Glutamatergic neuron (in vitro differentiated cells): Measurements from ENCODE around the gene CENPB. TPM values are rescaled to one million over a fixed set of nuclear protein-coding genes. Genes with fewer than 3 reads are reported as not detected.

Source experiments
- DNase-seq: peaks from one replicate; pipeline ENCODE4 v3.0.0; 2022
- H3K27ac Mint-ChIP-seq: one replicate; pipeline ENCODE4 v1.8.0; 2020; ENCODE audit warnings: mild to moderate bottlenecking, mixed read lengths, inconsistent platforms; ENCODE audit not compliant: unreplicated experiment
- H3K27me3 Mint-ChIP-seq: one replicate; pipeline ENCODE4 v1.8.0; 2020; ENCODE audit warnings: mild to moderate bottlenecking, moderate library complexity, mixed read lengths, inconsistent platforms; ENCODE audit not compliant: unreplicated experiment
- H3K36me3 Mint-ChIP-seq: one replicate; pipeline ENCODE4 v1.8.0; 2020; ENCODE audit warnings: mild to moderate bottlenecking, mixed read lengths, inconsistent platforms; ENCODE audit not compliant: unreplicated experiment
- H3K4me1 Mint-ChIP-seq: one replicate; pipeline ENCODE4 v1.8.0; 2020; ENCODE audit warnings: mild to moderate bottlenecking, low read depth, mixed read lengths, inconsistent platforms; ENCODE audit not compliant: unreplicated experiment
- H3K4me3 Mint-ChIP-seq: one replicate; pipeline ENCODE4 v1.8.0; 2020; ENCODE audit warnings: mild to moderate bottlenecking, mixed read lengths, inconsistent platforms; ENCODE audit not compliant: unreplicated experiment
- H3K9me3 Mint-ChIP-seq: one replicate; pipeline ENCODE4 v1.8.0; 2020; ENCODE audit warnings: mild to moderate bottlenecking, moderate library complexity, mixed read lengths, inconsistent platforms; ENCODE audit not compliant: unreplicated experiment
- CTCF ChIP-seq: fragments of 200-600 bp; sonication (generic); IDR thresholded peaks from one replicate; pipeline ENCODE4 v1.5.0; 2021; ENCODE audit not compliant: partially characterized antibody, unreplicated experiment
- total RNA-seq: library from RNA; stranded (reverse); fragmentation: NEBNext Ultra II Directional; extraction: Animal tissue kit (Norgen Biotek cat#: 25700); gene quantifications from one replicate; pipeline ENCODE4 v1.2.1, GENCODE V29; 2021; ENCODE audit not compliant: unreplicated experiment

CENPB gene
- total RNA-seq, 1 donor from 2014 or later = 47.1 TPM

- H3K27ac Mint-ChIP-seq = peak within 1 kb of the TSS; percentile 87
- peaks cover 15% of the 10 kb centered on the region for H3K9me3 Mint-ChIP-seq
- peaks cover 11% of the 10 kb centered on the region for H3K27me3 Mint-ChIP-seq
- TF ChIP-seq CTCF = peak; percentile 99
- H3K4me1 Mint-ChIP-seq = peaks cover 15% of the 10 kb centered on the region
- H3K36me3 Mint-ChIP-seq = no peaks in the 10 kb centered on the region
- peak; percentile 98 for DNase-seq
- peak within 1 kb of the TSS; percentile 94 for H3K4me3 Mint-ChIP-seq
These were observed 33.7 kb upstream of the CENPB start, which contains the start of gene AP5S1 for GRCh38 chr20:3820048-3820900. TSS of gene AP5S1 (plus strand) at chr20:3820547. CDS start at chr20:3822118, 1,571 bp downstream.

- peak overlapping the region; percentile 81 for H3K4me3 Mint-ChIP-seq
- DNase-seq = no peak
- H3K9me3 Mint-ChIP-seq = peaks cover 15% of the 10 kb centered on the region
- TF ChIP-seq CTCF = no peak
- H3K4me1 Mint-ChIP-seq = peaks cover 15% of the 10 kb centered on the region
- H3K27me3 Mint-ChIP-seq = peaks cover 11% of the 10 kb centered on the region
- peak overlapping the region; percentile 87 for H3K27ac Mint-ChIP-seq
- H3K36me3 Mint-ChIP-seq = no peaks in the 10 kb centered on the region
These were observed 33.0 kb upstream of the CENPB start for GRCh38 chr20:3819411-3820047.

- Mint-ChIP-seq H3K36me3 (no peaks in the 10 kb centered on the region), H3K27ac (peak overlapping the region; percentile 87), H3K4me1 (peaks cover 15% of the 10 kb centered on the region), H3K9me3 (peaks cover 15% of the 10 kb centered on the region), H3K4me3 (peak overlapping the region; percentile 81), H3K27me3 (peaks cover 11% of the 10 kb centered on the region)
- peak; percentile 82 for TF ChIP-seq CTCF
- peak; percentile 78 for DNase-seq
These were observed 31.9 kb upstream of the CENPB start for GRCh38 chr20:3818155-3819151.

- no peak for TF ChIP-seq CTCF
- Mint-ChIP-seq H3K9me3 (peaks cover 20% of the 10 kb centered on the region), H3K27me3 (peaks cover 7% of the 10 kb centered on the region), H3K4me1 (peaks cover 24% of the 10 kb centered on the region), H3K27ac (no peak overlapping the region), H3K4me3 (no peak overlapping the region), H3K36me3 (no peaks in the 10 kb centered on the region)
- no peak for DNase-seq
These were observed 29.3 kb upstream of the CENPB start for GRCh38 chr20:3815703-3816315.
